ENCODE measurements around the gene APOBEC3F.

Gene APOBEC3F

DNA sequence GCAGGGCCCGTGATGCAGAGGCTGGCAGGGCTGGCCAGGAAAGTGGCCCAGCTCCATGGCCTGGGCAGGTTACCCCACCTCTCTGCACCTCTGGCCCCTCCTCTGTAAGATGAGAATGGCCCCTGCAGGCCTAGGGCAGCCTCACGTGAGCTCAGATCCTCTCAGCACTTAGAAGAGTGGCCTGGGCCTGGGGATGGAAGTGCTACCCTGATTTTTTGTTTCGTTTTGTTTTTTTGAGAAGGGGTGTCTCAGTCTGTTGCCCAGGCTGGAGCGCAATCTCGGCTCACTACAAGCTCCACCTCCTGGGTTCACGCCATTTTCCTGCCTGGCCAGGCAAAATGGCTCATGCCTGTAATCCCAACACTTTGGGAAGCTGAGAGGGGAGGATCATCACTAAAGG lies 57.4 kb downstream of the APOBEC3F start:
- H3K9me3 ChIP-seq (ENCODE audit: low read length) = no peaks in the 10 kb centered on the region
- H3K4me2 ChIP-seq (ENCODE audit: low read length) = no peak overlapping the region
- H3K9me2 ChIP-seq (ENCODE audit: low read depth, low read length) = no peaks in the 10 kb centered on the region
- H3K79me2 ChIP-seq (ENCODE audit: insufficient read depth, low read length) = no peaks in the 10 kb centered on the region
- H3K27me3 ChIP-seq (ENCODE audit: insufficient read depth, low read length) = no peaks in the 10 kb centered on the region
- no peak overlapping the region for H2AFZ ChIP-seq (ENCODE audit: low read length)
- no peaks in the 10 kb centered on the region for H4K20me1 ChIP-seq (ENCODE audit: insufficient read depth, low read length)
- H3K9ac ChIP-seq (ENCODE audit: low read length) = no peak overlapping the region
- H3K4me3 ChIP-seq (ENCODE audit: low read depth, low read length, poor library complexity, severe bottlenecking) = no peak overlapping the region
- H3F3A ChIP-seq (ENCODE audit: insufficient read depth, low read length) = no peaks in the 10 kb centered on the region
- TF ChIP-seq, protein P1, sequence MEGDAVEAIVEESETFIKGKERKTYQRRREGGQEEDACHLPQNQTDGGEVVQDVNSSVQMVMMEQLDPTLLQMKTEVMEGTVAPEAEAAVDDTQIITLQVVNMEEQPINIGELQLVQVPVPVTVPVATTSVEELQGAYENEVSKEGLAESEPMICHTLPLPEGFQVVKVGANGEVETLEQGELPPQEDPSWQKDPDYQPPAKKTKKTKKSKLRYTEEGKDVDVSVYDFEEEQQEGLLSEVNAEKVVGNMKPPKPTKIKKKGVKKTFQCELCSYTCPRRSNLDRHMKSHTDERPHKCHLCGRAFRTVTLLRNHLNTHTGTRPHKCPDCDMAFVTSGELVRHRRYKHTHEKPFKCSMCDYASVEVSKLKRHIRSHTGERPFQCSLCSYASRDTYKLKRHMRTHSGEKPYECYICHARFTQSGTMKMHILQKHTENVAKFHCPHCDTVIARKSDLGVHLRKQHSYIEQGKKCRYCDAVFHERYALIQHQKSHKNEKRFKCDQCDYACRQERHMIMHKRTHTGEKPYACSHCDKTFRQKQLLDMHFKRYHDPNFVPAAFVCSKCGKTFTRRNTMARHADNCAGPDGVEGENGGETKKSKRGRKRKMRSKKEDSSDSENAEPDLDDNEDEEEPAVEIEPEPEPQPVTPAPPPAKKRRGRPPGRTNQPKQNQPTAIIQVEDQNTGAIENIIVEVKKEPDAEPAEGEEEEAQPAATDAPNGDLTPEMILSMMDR (IDR thresholded peaks at IDR 0.05; ENCODE audit: low read length) = no peak
- no peak for TF ChIP-seq EZH2 (IDR thresholded peaks at IDR 0.05; ENCODE audit: borderline replicate concordance, low read length)
- no peaks in the 10 kb centered on the region for H3K4me1 ChIP-seq (ENCODE audit: insufficient read depth, low read length, severe bottlenecking)
- no peak overlapping the region for H3K27ac ChIP-seq (ENCODE audit: low read depth, low read length, poor library complexity, severe bottlenecking)
- H3K36me3 ChIP-seq (ENCODE audit: insufficient read depth, low read length) = no peaks in the 10 kb centered on the region

DNA sequence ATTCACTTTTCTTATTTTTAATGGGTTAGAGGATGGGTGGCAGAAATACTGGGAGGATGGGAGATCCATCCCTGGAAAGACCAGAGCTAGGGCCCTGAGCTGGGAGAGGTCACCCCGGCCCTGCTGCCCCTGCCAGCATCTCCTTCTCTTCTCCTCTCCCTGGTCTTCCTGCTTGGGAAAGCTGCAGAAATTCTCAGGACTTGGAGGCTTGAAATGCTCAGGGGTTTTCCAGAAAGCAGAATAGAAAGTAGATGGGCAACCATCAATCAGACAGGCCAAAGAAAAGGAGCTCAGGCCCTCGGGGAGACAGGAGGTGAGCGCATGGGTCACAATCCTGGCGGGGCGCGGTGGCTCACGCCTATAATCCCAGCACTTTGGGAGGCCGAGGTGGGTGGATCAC lies 57.9 kb downstream of the APOBEC3F start:
- Histone ChIP-seq H3K36me3 (ENCODE audit: insufficient read depth, low read length) (no peaks in the 10 kb centered on the region), H4K20me1 (ENCODE audit: insufficient read depth, low read length) (no peaks in the 10 kb centered on the region), H3K4me3 (ENCODE audit: low read depth, low read length, poor library complexity, severe bottlenecking) (no peak overlapping the region), H3K9me3 (ENCODE audit: low read length) (no peaks in the 10 kb centered on the region), H2AFZ (ENCODE audit: low read length) (no peak overlapping the region), H3K27ac (ENCODE audit: low read depth, low read length, poor library complexity, severe bottlenecking) (no peak overlapping the region), H3K9ac (ENCODE audit: low read length) (no peak overlapping the region), H3F3A (ENCODE audit: insufficient read depth, low read length) (no peaks in the 10 kb centered on the region), H3K79me2 (ENCODE audit: insufficient read depth, low read length) (no peaks in the 10 kb centered on the region), H3K9me2 (ENCODE audit: low read depth, low read length) (no peaks in the 10 kb centered on the region), H3K4me2 (ENCODE audit: low read length) (no peak overlapping the region), H3K27me3 (ENCODE audit: insufficient read depth, low read length) (no peaks in the 10 kb centered on the region), H3K4me1 (ENCODE audit: insufficient read depth, low read length, severe bottlenecking) (no peaks in the 10 kb centered on the region)
- TF ChIP-seq, protein P1 (IDR thresholded peaks at IDR 0.05; ENCODE audit: low read length) = no peak
- no peak for TF ChIP-seq EZH2 (IDR thresholded peaks at IDR 0.05; ENCODE audit: borderline replicate concordance, low read length)

DNA sequence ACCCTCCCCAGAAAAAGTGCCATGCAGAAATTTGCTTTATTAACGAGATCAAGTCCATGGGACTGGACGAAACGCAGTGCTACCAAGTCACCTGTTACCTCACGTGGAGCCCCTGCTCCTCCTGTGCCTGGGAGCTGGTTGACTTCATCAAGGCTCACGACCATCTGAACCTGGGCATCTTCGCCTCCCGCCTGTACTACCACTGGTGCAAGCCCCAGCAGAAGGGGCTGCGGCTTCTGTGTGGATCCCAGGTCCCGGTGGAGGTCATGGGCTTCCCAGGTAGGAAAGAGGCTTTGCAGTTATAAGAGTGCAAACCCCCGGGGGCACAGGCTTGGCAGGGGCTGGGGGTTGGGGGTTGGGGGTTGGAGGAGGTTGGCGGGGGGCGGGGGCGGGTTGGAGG lies 60.6 kb downstream of the APOBEC3F start:
- Histone ChIP-seq H3K9ac (ENCODE audit: low read length) (no peak overlapping the region), H4K20me1 (ENCODE audit: insufficient read depth, low read length) (no peaks in the 10 kb centered on the region), H3K4me1 (ENCODE audit: insufficient read depth, low read length, severe bottlenecking) (no peaks in the 10 kb centered on the region), H3K9me2 (ENCODE audit: low read depth, low read length) (no peaks in the 10 kb centered on the region), H3K36me3 (ENCODE audit: insufficient read depth, low read length) (no peaks in the 10 kb centered on the region), H2AFZ (ENCODE audit: low read length) (no peak overlapping the region), H3K4me2 (ENCODE audit: low read length) (no peak overlapping the region), H3K27ac (ENCODE audit: low read depth, low read length, poor library complexity, severe bottlenecking) (no peak overlapping the region), H3K79me2 (ENCODE audit: insufficient read depth, low read length) (no peaks in the 10 kb centered on the region), H3K4me3 (ENCODE audit: low read depth, low read length, poor library complexity, severe bottlenecking) (no peak overlapping the region), H3K9me3 (ENCODE audit: low read length) (no peaks in the 10 kb centered on the region), H3K27me3 (ENCODE audit: insufficient read depth, low read length) (no peaks in the 10 kb centered on the region), H3F3A (ENCODE audit: insufficient read depth, low read length) (no peaks in the 10 kb centered on the region)
- TF ChIP-seq EZH2 (IDR thresholded peaks at IDR 0.05; ENCODE audit: borderline replicate concordance, low read length) = no peak
- TF ChIP-seq, protein P1 (IDR thresholded peaks at IDR 0.05; ENCODE audit: low read length) = no peak
